Astrocyte (in vitro differentiated cells and primary cell): ENCODE data around the gene ESPL1. TPM values are rescaled to one million over a fixed set of nuclear protein-coding genes. Genes with fewer than 3 reads are reported as not detected.
"Not testable (repeated sequence)": the region's sequence is repeated elsewhere in the genome, so short reads cannot be mapped to it uniquely, and the experiment has no call there.

ENCODE experiments used
- DNase-seq: peaks from one replicate; pipeline ENCODE4 v3.0.0-alpha.2; 2010; ENCODE audit warnings: low read depth
- FAIRE-seq: peaks from 2 replicates; lab custom pipeline; 2011; peaks lifted over from hg19 to GRCh38; lab: Jason Lieb, UNC
- H2AFZ ChIP-seq: 2 replicates; pipeline ENCODE4 v1.6.0; 2012; ENCODE audit warnings: low read depth, low read length, inconsistent platforms
- H3K27ac ChIP-seq: 2 replicates; pipeline ENCODE4 v1.5.1; 2011; ENCODE audit warnings: low read depth, low read length, inconsistent platforms
- H3K27me3 ChIP-seq: 2 replicates; pipeline ENCODE4 v1.6.0; 2011; ENCODE audit warnings: low read length, inconsistent platforms; ENCODE audit not compliant: insufficient read depth
- H3K36me3 ChIP-seq: 2 replicates; pipeline ENCODE4 v1.5.1; 2011; ENCODE audit warnings: low read length, inconsistent platforms; ENCODE audit not compliant: insufficient read depth
- H3K4me1 ChIP-seq: 2 replicates; pipeline ENCODE4 v1.5.1; 2011; ENCODE audit warnings: low read length, inconsistent platforms; ENCODE audit not compliant: insufficient read depth
- H3K4me2 ChIP-seq: 2 replicates; pipeline ENCODE4 v1.6.0; 2012; ENCODE audit warnings: low read length, inconsistent platforms
- H3K4me3 ChIP-seq: 2 replicates; pipeline ENCODE4 v1.5.1; 2011; ENCODE audit warnings: low read depth, mild to moderate bottlenecking, low read length, inconsistent platforms; ENCODE audit not compliant: insufficient read depth
- H3K79me2 ChIP-seq: 2 replicates; pipeline ENCODE4 v1.6.0; 2012; ENCODE audit warnings: mild to moderate bottlenecking, low read length, inconsistent platforms; ENCODE audit not compliant: insufficient read depth
- H3K9ac ChIP-seq: 2 replicates; pipeline ENCODE4 v1.6.0; 2012; ENCODE audit warnings: mild to moderate bottlenecking, low read length, inconsistent platforms
- H3K9me3 ChIP-seq: 2 replicates; pipeline ENCODE4 v1.5.1; 2012; ENCODE audit warnings: low read depth, mild to moderate bottlenecking, low read length, inconsistent platforms; ENCODE audit not compliant: insufficient read depth
- H4K20me1 ChIP-seq: 2 replicates; pipeline ENCODE4 v1.6.0; 2012; ENCODE audit warnings: low read length, inconsistent platforms; ENCODE audit not compliant: insufficient read depth
- H3K27ac Mint-ChIP-seq: one replicate; pipeline ENCODE4 v1.8.0; 2021; ENCODE audit warnings: mild to moderate bottlenecking, mixed read lengths; ENCODE audit not compliant: unreplicated experiment
- H3K27me3 Mint-ChIP-seq: one replicate; pipeline ENCODE4 v1.8.0; 2021; ENCODE audit warnings: low read depth, mixed read lengths; ENCODE audit not compliant: unreplicated experiment
- H3K36me3 Mint-ChIP-seq: one replicate; pipeline ENCODE4 v1.8.0; 2021; ENCODE audit warnings: low read depth, mixed read lengths; ENCODE audit not compliant: unreplicated experiment
- H3K4me1 Mint-ChIP-seq: one replicate; pipeline ENCODE4 v1.8.0; 2021; ENCODE audit warnings: low read depth, mixed read lengths; ENCODE audit not compliant: unreplicated experiment
- H3K4me3 Mint-ChIP-seq: one replicate; pipeline ENCODE4 v1.8.0; 2021; ENCODE audit warnings: mild to moderate bottlenecking, moderate library complexity, mixed read lengths; ENCODE audit not compliant: unreplicated experiment
- H3K9me3 Mint-ChIP-seq: one replicate; pipeline ENCODE4 v1.8.0; 2021; ENCODE audit warnings: mild to moderate bottlenecking, mixed read lengths; ENCODE audit not compliant: unreplicated experiment
- CTCF ChIP-seq: IDR thresholded peaks from 2 replicates; pipeline ENCODE4 v1.5.1; 2011; ENCODE audit warnings: low read depth, mild to moderate bottlenecking, inconsistent platforms, low read length, moderate library complexity; ENCODE audit not compliant: insufficient read depth
- EZH2 ChIP-seq: IDR thresholded peaks from 2 replicates; pipeline ENCODE4 v1.6.1; 2012; ENCODE audit warnings: mild to moderate bottlenecking, low read length, inconsistent platforms; ENCODE audit not compliant: insufficient read depth
- total RNA-seq: library from RNA; stranded (reverse); gene quantifications from 2 replicates; pipeline ENCODE4 v1.2.1, GENCODE V29; 2021

The ESPL1 gene
- total RNA-seq, 1 donor from 2014 or later: 2.0 TPM

GRCh38 chr12:53295070-53295890 lies 27.2 kb downstream of the ESPL1 start, which contains the start of gene PFDN5:
Gene PFDN5 (plus strand): TSS chr12:53295542. CDS start chr12:53295568, 26 bp downstream.
- H4K20me1 ChIP-seq: no peaks in the 10 kb centered on the region
- TF ChIP-seq EZH2 (no peak), CTCF (no peak)
- no peaks in the 10 kb centered on the region for H3K9me3 ChIP-seq
- peaks cover 37% of the 10 kb centered on the region for H3K4me1 ChIP-seq
- H3K36me3 ChIP-seq: peaks cover 12% of the 10 kb centered on the region
- H3K4me2 ChIP-seq: peak within 1 kb of the TSS; percentile 89
- Mint-ChIP-seq H3K36me3 (peaks cover 10% of the 10 kb centered on the region), H3K4me1 (peaks cover 22% of the 10 kb centered on the region), H3K9me3 (no peaks in the 10 kb centered on the region), H3K27me3 (no peaks in the 10 kb centered on the region), H3K27ac (peak within 1 kb of the TSS; percentile 97), H3K4me3 (peak within 1 kb of the TSS; percentile 100)
- H3K79me2 ChIP-seq: peaks cover 34% of the 10 kb centered on the region
- no peaks in the 10 kb centered on the region for H3K27me3 ChIP-seq
- peak within 1 kb of the TSS; percentile 98 for H3K4me3 ChIP-seq
- FAIRE-seq (peak; percentile 70), DNase-seq (peak; percentile 84)
- H3K9ac ChIP-seq: peak within 1 kb of the TSS; percentile 96
- peak within 1 kb of the TSS; percentile 87 for H3K27ac ChIP-seq
- H2AFZ ChIP-seq: peak within 1 kb of the TSS; percentile 92

GRCh38 chr12:53295891-53296219 lies 27.8 kb downstream of the ESPL1 start:
- Histone ChIP-seq H3K36me3 (peaks cover 12% of the 10 kb centered on the region), H3K9me3 (no peaks in the 10 kb centered on the region), H2AFZ (peak overlapping the region; percentile 92), H3K79me2 (peaks cover 39% of the 10 kb centered on the region), H3K4me1 (peaks cover 37% of the 10 kb centered on the region), H3K4me2 (peak overlapping the region; percentile 89), H3K27ac (peak overlapping the region; percentile 87), H3K4me3 (peak overlapping the region; percentile 98), H4K20me1 (no peaks in the 10 kb centered on the region), H3K9ac (peak overlapping the region; percentile 96), H3K27me3 (no peaks in the 10 kb centered on the region)
- no peaks in the 10 kb centered on the region for H3K27me3 Mint-ChIP-seq
- TF ChIP-seq EZH2: no peak
- TF ChIP-seq CTCF: no peak
- peak overlapping the region; percentile 100 for H3K4me3 Mint-ChIP-seq
- no peaks in the 10 kb centered on the region for H3K9me3 Mint-ChIP-seq
- peaks cover 10% of the 10 kb centered on the region for H3K36me3 Mint-ChIP-seq
- no peak for FAIRE-seq
- H3K27ac Mint-ChIP-seq: peak overlapping the region; percentile 97
- H3K4me1 Mint-ChIP-seq: peaks cover 22% of the 10 kb centered on the region
- DNase-seq: no peak

- peaks cover 14% of the 10 kb centered on the region for H3K36me3 Mint-ChIP-seq
These were observed 29.0 kb downstream of the ESPL1 start for GRCh38 chr12:53297106-53297505.

More at GRCh38 chr12:53297106-53297505, 29.0 kb downstream of the ESPL1 start:
- peaks cover 36% of the 10 kb centered on the region for H3K4me1 ChIP-seq
- H3K79me2 ChIP-seq: peaks cover 52% of the 10 kb centered on the region
- not testable (repeated sequence) for H2AFZ ChIP-seq, H4K20me1 ChIP-seq, H3K27ac ChIP-seq, H3K27me3 ChIP-seq, H3K27ac Mint-ChIP-seq, FAIRE-seq, H3K4me3 ChIP-seq, H3K27me3 Mint-ChIP-seq, DNase-seq, H3K9me3 ChIP-seq, H3K9me3 Mint-ChIP-seq
- Mint-ChIP-seq H3K4me3 (peak overlapping the region; percentile 100), H3K4me1 (peaks cover 26% of the 10 kb centered on the region)
- H3K9ac ChIP-seq: peak overlapping the region; percentile 96
- H3K4me2 ChIP-seq: peak overlapping the region; percentile 96
- H3K36me3 ChIP-seq: peaks cover 12% of the 10 kb centered on the region
